Fibroblast of lung (primary cell): ENCODE data around the gene ZNF664.

ENCODE experiments used
- CTCF ChIP-seq, 2 donors: IDR thresholded peaks in 1 of 2; conservative IDR thresholded peaks in 1 of 2; 1 replicate in 1 of 2; 2 replicates in 1 of 2; pipeline ENCODE4 v1.5.1; 2011 to 2012; ENCODE audit warnings: low read length in 2 of 2, control low read depth in 1 of 2, inconsistent platforms in 1 of 2, low read depth in 1 of 2, mild to moderate bottlenecking in 1 of 2
- EZH2 ChIP-seq: IDR thresholded peaks from 2 replicates; pipeline ENCODE4 v1.5.1; 2012; ENCODE audit warnings: low read length, control low read depth, mild to moderate bottlenecking; ENCODE audit errors: missing control alignments

GRCh38 chr12:123935956-123936355, 37.1 kb upstream of the ZNF664 start:
- TF ChIP-seq EZH2, result no peak
- no peak for TF ChIP-seq CTCF (conservative IDR thresholded peaks at IDR 0.05 in 1 of 2, IDR thresholded peaks at IDR 0.05 in 1 of 2; ENCODE audit: low read depth in 1 of 2, low read length in 2 of 2)
